Measurements from ENCODE around the gene HDAC9.

The HDAC9 gene

DNA sequence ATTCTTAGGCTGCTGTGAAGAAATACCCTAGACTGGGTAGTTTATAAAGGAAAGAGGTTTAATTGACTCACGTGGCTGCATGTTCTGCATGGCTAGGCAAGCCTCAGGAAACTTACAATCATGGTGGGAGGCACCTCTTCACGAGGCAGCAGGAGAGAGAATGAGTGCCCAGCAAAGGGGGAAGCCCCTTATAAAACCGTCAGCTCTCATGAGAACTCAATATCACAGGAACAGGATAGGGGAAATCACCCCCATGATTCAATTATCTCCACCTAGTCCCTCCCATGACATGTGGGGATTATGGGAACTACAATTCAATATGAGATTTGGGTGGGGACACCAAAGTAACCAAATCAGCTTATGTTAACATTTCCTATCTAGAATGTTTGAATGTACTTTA lies 362.7 kb downstream of the HDAC9 start:
- no peak for DNase-seq

DNA sequence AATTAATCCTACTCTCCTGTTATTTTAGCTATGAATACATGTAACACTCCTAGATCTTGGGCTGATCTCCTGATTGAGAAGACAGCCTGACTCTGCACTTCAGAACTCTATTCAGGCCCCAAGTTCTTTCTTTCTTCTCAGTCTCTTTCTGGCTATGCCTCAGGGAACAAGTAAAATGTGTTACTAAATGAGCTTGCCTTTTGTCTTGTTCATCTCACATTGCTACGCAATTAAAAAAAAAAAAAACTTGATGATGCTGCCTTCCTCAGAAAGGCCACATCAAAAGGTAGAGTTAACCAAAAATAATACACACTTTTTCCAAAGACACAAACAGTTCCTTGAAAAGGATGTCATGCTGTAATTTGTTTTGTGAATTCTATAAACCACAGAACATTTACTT lies 363.8 kb downstream of the HDAC9 start:
- DNase-seq = no peak

DNA sequence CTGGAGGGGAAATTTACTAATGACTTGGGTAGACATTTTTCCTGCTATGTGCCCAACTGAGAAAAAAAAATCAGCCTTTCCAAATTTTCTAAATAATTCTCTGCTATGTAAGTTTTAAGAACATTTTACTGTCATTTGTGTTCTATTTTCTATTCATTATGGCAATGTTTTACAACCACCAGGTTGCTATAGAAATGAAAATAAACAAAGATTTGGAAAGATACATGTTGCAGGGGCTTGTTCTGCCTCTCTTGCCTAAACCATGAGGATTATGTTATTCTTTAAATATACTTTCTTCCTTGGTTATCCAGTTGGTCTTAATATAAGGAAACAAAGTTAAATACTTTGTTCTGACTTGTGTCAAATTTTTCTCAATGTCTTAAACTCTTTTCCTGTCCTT lies 364.7 kb downstream of the HDAC9 start:
- no peak for DNase-seq

DNA sequence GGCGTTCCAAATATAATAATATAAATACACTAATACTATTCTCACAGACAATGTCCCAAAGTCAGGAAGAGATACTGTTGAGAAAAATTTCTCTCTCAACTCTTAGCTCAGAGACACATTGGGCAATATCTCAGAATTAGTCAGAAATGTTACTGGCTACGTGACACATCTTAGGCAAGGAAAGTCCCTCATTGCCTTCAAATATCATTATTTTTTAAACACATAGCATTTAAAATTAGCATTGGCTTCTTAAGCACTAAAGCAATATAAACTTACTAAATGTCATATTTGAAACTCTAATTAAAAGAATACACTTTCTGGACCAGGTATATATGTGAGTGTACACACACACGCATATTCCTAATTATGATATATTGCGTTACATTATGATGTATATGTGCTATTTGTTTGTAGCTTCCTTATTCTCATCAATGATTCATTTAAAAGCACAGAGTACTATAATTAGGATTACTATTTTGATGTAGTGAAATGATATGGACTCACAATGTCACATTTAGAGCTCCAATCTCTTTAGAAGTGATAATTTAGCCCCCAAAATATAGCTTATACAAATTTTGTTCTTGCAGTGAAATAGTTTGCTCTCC lies 366.1 kb downstream of the HDAC9 start:
- DNase-seq = no peak

DNA sequence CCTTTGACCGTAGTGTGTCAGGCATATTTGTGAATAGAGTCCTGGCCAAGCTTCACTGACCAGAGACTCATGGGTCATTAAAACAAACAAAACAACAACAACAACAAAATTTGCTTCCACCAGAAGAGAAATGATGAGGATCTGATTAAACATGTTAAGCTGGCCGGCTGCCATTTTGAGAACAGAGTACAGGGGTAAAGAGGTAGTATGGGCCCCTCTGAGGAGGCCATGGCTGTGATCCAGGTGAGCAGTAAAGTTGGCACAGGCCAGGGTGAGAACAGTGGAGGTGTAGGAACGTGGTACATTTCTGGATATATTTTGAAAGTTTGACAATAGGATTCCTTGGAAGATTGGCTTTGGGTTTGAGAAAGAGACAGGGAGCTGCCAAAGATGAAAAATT lies 369.4 kb downstream of the HDAC9 start:
- no peak for DNase-seq

DNA sequence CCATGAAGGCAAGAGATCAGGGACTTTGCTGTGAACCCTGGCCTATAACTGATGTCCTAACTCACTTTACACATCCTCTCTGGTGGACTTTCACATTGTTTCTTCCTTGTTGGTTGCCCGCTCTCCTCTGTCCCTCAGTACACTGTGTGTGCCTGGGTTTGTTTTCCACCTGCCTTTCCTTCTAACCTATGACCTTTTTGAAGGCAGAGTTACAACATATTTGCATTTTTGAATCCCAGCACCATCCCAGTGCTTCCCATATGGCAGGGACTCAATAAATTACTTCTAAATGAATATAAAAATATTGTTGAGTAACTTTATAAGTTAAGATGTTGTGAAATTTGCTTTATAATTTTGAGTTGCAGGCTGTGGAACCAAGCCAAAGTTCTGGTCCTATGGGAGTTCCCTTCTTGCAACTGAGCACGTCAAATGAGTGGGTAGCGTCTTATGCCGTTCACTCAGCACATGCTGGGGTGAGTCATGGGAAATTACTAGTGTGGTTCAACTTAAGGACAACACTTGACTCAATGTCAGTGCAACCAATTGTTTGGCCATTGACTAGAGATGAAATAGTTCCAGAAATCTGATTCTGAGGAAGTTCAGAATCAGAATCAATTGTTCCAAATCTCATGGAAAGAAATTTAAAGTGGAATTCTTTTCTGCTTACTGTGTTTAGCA lies 370.9 kb downstream of the HDAC9 start:
- no peak for DNase-seq

DNA sequence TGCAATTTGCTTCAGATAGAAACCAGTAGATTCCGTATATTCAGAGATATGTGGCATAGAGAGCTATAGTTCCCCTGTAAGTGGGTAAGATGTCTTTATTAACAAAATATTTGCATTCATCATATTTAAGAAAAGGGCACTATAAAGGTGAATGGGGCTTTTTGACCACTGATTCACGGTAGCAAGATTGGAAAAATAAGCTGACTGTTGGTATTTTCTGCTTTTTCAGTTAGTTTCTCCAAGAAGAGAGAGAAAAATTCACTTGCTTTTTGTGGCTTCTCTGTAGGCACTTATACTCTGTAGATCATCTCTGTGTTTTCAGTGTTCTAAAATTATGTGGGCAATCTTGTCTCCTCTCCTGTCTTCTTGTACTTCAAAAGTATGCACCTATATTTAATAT lies 376.8 kb downstream of the HDAC9 start:
- DNase-seq = no peak

DNA sequence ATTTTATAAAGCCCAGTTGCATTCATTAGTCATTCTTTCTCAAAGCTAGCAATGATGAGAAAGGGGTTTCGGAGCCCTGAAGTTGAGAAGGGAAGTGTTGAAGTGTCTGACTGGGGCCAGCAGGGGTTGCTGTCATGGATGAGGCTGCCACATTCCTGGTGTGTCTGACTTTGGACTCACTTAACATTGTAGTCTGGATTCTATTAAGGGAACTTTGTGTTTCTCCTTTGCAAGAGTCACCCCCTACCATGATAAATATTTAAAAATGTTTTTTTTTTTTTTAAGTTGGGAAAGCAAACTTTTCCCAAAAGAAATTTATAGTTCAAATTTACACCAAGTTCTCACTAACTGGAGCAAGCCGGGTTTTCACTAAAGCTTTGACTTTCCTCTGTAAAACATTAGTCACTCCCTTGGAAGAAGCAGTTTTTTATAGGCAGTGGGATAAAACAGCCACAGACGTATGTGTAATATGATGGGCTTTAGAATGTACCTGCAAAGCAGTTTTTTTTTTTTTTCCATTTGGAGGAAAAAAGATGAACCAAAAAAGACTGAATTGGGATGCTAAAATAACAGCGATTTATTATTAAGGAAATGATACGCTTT lies 378.3 kb downstream of the HDAC9 start:
- no peak for DNase-seq

DNA sequence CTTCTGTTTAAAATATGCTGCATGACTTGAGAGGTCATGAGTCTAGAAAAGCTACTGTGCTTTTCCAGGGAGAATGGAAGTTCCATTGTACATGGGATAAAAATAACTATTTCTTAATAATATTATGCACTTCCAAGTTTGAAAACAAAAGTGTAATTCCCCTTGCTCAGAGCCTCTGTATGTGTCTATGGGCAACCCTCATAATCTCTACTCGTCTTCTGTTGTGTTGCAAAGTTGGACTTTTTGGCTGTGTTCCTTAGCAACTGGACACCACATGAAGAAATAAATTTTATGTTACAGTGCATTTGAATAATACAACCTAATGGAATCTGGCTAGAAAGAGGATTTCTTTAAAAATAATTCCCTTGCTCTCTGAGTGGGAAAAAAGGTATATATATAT lies 379.3 kb downstream of the HDAC9 start:
- DNase-seq = no peak

DNA sequence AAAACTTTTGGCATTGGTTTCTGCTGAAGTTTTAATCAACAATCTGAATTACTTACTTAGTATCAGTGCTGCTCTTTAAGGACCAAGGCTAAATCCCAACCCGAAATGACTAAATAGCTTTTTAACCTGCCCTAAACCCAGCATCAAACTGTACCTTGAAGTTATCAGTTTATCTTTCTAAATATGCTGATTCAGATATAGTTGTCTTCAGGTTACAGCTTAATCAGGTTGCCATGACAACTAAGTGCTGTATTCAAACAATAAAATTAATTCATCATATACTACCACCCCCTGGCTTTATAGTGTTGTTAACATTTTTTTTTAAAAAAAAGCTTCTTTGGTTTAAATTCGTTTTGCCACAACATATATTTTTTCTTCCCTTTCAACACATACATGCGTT lies 382.3 kb downstream of the HDAC9 start:
- no peak for DNase-seq

DNA sequence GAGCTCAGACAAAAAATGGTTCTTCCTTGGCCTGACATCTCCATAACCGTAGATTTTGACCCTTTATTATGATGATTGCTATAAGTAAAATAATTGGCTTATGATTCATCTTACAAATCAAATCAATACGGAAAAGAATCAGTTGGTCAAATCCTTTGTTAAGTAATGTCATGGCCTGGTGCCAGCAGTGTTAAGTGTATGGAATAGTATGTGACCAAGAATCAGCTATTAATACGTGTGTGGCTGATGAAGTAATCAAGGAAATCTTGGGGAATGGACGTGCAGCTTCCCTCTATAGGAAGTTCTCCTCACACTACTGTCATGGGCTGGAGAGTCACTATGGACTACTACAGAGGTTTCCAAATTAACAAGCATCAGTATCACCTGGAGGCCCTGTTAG lies 391.3 kb downstream of the HDAC9 start:
- DNase-seq = no peak

DNA sequence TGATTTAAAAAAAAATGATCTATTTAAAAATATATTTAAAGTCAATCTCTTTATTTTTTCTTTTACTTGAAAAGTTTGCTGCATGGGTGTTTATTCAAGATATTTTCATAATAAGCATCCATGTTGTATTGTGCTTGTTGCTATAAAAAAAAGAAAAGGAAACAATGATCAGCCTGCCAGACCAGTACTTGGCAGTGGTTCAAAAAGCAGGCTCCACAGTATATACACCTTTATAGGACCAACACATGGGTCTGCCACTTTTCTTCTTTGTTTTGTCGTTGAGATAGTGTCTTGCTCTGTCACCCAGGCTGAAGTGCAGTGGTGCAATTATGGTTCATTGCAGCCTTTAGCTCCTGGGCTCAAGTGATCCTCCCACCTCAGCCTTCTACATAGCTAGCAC lies 393.9 kb downstream of the HDAC9 start:
- no peak for DNase-seq

DNA sequence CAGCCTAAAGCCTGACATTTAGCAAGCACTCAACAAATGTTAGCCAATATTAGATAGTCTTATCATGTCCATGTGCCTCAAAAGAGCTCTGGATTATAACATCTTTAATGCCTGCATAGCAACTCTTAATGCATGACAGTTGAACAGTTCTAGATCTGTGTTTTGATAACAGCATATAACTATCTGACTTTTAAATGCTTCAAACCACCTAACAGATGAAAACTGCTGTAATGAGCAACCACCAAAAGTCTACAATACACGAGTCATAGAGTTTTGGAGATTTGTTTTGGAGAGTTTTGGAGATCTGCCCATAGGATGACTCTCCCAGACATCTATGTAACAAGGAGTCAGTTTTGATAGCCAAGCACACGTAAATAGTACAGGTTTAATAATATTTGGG lies 394.6 kb downstream of the HDAC9 start:
- no peak for DNase-seq

DNA sequence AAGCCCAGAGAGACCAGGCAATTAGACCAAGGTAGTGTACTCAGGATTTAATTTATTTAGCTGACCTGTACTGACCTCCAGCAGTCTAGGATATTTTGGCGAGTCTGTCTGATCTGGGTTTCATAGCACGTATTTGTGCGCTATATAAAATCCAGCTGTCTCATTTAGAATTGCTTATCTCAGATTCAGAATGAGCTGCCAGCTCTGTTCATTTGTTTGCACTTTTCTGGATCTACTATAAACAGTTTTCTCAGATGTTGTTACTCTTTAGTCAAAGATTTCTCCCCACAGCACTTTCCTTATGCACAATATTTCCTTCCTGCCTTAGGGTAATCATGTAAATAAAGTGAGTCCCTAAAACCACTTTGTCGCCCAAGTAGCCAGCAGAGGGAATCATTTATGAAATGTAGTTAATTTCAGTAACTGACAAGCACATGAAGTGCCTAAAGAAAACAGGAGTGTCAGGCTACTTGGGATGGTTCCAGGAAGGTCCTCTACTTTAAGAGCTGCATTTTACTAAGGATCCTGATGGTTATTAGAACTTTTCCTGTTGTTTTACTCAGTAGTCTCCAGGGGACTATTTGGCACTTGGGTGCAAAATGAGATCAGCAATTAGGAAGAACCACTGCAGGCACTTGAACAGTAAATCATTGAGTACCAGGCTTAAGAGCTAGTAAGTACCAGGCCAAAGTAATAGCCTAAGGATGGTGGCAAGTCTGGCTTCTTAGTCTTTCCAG lies 395.5 kb downstream of the HDAC9 start:
- DNase-seq = no peak

DNA sequence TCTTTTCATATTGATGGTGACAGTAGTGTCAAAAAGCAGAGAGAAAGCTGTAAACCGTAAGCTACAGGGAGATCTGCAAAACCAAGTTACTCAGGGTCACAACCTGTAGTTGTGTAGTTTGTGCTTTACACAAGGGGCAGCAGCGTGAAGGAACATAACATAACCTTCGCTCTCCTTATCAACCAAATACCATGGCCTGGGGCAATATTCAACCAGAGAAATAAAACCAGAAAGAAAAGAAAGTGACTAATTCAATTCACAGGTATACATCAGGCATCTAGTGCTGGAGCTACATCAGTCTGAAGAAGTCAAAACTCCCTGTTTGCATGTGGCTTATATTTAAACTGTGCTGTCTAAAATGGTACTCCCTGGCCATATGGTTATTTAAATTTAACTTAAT lies 397.6 kb downstream of the HDAC9 start:
- no peak for DNase-seq

DNA sequence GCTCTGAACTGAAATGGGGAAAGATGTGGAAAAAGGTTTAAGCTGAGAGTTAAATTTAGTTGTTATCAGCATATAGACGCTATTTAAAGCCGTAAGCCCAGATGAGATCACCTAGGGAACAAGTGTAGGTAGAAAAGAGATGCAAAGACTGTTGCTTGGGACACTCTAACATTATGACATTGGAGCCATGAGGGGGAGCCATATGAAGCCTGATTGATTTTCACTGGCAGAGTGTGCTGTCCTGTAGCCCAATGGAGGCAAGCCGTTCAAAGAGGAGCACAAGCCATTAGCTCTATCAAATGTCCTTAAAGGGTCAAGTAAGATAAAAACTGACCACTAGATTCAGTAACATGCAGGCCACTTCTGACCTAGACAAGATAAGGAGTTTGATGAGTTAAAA lies 398.6 kb downstream of the HDAC9 start:
- DNase-seq = no peak

DNA sequence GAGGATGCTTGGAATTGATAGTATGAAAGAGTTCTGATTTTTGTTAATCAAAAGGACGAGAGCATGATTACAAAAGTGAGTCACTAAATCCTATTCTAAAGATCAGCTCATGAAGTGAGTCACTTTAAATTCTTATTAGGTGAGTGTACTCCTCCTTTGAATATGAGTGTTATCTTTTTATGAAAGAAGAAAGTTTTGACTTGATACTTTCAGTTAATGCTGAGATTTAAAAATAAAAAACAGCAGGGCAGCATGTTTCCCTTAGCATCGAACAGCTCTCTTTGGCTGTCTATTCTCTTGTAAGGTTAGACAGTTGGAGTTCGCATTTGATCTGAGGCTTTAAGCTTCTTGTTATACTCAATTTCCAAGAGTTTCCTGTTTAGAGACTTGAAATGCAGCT lies 399.9 kb downstream of the HDAC9 start:
- DNase-seq = no peak

DNA sequence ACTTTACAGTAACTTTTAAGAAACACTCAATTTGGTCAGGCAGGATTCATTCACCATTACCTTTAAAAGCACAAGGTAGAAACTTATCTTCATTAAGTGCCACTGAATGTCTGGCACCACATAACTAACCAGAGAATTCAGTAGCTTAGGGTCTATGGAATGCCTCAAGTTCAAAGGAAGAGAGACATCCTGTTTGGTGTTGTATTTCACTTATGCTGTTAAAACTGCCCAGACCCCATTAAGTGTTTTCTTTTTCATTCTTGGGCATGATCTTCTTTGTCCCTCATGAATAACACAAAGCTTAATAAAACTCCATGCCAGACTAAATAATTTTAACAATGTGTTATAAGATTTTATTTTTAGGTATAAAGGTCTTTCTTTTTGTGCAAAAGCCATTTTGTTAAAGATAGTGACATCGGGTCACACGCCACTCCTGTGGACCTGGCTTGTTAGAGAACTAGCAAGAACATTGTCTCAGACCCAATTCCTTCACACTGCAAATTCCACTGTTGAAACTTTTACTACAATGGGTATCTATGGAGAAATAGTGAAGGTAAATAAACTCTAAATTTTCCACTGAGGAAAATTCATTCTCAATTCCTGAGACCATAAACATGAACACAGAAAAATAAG lies 400.9 kb downstream of the HDAC9 start:
- no peak for DNase-seq

DNA sequence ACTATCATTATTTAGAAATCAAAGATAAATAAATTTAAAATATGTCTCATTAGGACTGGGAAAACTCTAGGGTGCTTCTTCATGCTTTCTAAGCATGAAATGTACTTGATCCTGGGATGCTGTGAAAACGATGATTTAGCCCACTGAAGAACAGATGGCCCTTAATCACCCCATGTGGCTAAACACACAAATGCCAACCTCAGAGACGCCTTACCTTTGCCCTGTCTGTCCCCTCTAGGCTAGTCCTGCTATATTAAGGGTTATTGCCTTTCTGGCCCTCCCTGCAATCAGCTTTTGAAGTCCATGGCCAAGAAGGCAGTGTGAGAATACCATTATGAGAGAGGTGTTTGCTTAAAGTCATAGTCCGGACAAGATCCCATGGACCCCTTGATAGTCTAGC lies 404.7 kb downstream of the HDAC9 start:
- DNase-seq = no peak

DNA sequence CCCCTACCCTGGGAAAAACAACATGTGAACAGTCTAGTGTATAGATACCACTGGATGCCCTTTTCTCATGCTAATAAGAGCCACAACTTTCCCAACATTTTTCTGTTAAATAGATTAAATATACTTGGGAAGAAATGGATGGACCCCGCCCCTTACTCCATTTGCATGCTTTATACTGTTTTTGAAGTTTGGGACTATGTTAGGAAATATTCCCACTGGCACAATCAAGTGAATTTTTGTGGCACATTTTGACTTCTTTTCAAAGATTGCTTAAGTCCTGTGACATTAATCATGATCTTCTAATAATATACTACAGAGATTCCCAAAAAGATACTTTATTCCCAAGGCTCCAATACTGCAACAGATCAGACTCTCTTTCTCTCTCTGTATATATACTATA lies 405.3 kb downstream of the HDAC9 start:
- no peak for DNase-seq

DNA sequence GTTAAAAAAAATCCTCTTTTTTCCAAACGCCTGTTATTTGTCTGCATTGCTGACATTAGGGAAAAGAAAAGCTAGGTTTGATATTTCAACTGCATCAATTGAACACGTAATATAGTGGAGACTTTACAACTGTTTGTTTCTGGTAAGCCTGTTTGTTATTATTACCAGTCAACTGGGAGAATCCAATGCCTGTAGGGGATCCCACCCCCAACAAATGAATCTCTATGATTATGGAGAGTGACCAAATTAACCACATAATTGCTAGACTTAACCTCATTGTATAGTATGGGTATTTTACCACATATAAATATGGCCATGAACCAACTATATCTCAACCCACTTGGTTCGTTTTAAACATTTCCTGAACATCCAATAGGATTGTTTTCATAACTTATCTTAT lies 405.8 kb downstream of the HDAC9 start:
- no peak for DNase-seq

DNA sequence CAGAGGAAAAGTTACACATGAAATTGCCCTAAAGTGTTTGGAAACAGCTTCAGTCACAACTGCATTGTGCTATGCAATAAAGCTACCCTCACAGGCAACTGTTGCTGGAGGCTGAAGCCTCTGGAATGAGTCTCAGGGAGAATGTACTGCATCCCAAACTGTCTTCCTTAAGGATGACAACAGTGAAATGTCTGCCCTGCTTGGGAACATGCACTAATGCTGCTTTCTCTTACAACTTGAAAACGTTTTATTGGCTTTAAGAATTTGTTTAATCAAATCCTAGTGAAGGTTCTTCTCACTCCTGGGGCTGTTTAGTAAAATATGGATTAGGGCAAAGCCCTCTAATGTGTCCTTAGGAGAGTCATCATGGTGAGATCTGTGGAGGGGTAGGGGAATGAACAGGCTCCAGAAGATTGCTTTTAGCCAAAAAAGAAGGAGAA lies 406.5 kb downstream of the HDAC9 start:
- no peak for DNase-seq

DNA sequence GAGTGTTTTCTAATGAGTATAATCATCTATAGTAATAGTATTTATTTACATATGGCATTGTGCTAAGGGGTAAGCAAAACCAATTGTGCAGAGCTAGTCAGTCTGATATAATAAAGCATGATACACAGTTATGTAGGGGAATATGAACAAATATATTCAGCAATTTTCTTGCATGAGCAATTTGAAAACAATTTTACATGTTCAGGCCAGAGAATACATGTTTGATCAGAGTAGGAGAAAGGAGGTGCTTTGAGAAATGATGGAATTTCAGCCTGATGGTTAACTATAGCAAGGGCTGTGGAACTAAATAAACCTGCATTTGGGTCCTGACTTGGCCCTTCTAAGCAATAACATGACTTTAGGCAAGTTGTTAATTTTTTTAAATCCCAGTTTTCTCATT lies 407.3 kb downstream of the HDAC9 start:
- no peak for DNase-seq

DNA sequence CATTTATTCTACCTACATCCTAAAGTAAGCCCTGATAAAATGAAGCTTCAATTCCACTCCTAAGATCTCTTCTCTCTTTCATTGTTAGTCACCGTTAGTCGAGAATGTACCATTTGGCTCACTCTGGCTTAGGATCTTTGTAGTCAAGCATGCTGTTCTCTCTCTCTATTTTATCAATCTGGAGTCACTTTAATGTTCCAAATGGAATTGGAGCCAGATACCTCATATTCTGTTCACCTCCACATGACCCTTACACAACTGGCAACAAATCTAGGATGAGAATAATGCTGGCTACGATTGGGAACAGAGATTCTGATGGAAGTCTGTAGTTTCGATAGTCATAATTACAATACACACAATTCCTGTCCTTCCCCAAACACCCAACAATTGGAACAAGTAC lies 408.1 kb downstream of the HDAC9 start:
- no peak for DNase-seq
